Adrenal gland (tissue), 5 donors: Measurements from ENCODE around the gene TYMP.

Experiments
- CTCF ChIP-seq, 6 experiments: fragments of 450-650 bp in 4 of 6; fragments of 200-600 bp in 2 of 6; sonication (generic) in 1 of 6; IDR thresholded peaks; 1 replicate in 5 of 6; 2 replicates in 1 of 6; pipeline versions ENCODE4 v1.5.1 to v1.8.0; 2016 to 2021; ENCODE audit warnings: antibody characterized with exemption in 6 of 6, mild to moderate bottlenecking in 2 of 6, moderate library complexity in 1 of 6
- POLR2A ChIP-seq, 2 donors: fragments of 450-650 bp; IDR thresholded peaks; one replicate each; pipeline ENCODE4 v1.6.1; 2017; ENCODE audit warnings: antibody characterized with exemption in 2 of 2, mild to moderate bottlenecking in 2 of 2, moderate library complexity in 1 of 2
- donor health status: DM: no; HTN: no; CAD: no.

- no peak for TF ChIP-seq CTCF (IDR thresholded peaks at IDR 0.05)
- TF ChIP-seq POLR2A (IDR thresholded peaks at IDR 0.05): no peak
Measured at GRCh38 chr22:50550395-50550794, 20.6 kb upstream of the TYMP start.
